Fibroblast of lung (primary cell): ENCODE measurements around the gene NLGN1. TPM values are rescaled to one million over a fixed set of nuclear protein-coding genes. Genes with fewer than 3 reads are reported as not detected.

Experiments
- DNase-seq, 2 donors: peaks; one replicate each; pipeline versions ENCODE4 v3.0.0 to v3.0.0-alpha.2; 2010; ENCODE audit warnings: low read depth in 2 of 2
- H2AFZ ChIP-seq: 2 replicates; pipeline ENCODE4 v1.5.1; 2012; ENCODE audit warnings: low read length, control low read depth, inconsistent platforms
- H3K27ac ChIP-seq: 2 replicates; pipeline ENCODE4 v1.5.1; 2011; ENCODE audit warnings: low read length, control low read depth; ENCODE audit not compliant: insufficient read depth
- H3K27me3 ChIP-seq: 2 replicates; pipeline ENCODE4 v1.5.1; 2011; ENCODE audit warnings: mild to moderate bottlenecking, low read length; ENCODE audit not compliant: control insufficient read depth, insufficient read depth
- H3K36me3 ChIP-seq: 2 replicates; pipeline ENCODE4 v1.5.1; 2011; ENCODE audit warnings: low read length; ENCODE audit not compliant: control insufficient read depth, insufficient read depth
- H3K4me1 ChIP-seq: 2 replicates; pipeline ENCODE4 v1.5.1; 2011; ENCODE audit warnings: low read length; ENCODE audit not compliant: control insufficient read depth, insufficient read depth; ENCODE audit errors: extremely low read depth
- H3K4me2 ChIP-seq: 2 replicates; pipeline ENCODE4 v1.5.1; 2011; ENCODE audit warnings: low read length, control low read depth; ENCODE audit not compliant: insufficient read depth; ENCODE audit errors: extremely low read depth
- H3K4me3 ChIP-seq, 4 experiments: fragments of 200-600 bp in 1 of 4; sonication (generic) in 1 of 4; replicated peaks in 1 of 4; 2 replicates each; pipeline ENCODE4 v1.5.1; 2011 to 2016; ENCODE audit warnings: low read length in 4 of 4, low read depth in 3 of 4, mild to moderate bottlenecking in 3 of 4, control low read depth in 2 of 4, inconsistent platforms in 1 of 4, mixed read lengths in 1 of 4; ENCODE audit not compliant: insufficient read depth in 1 of 4; ENCODE audit errors: control extremely low read depth in 1 of 4
- H3K79me2 ChIP-seq: 2 replicates; pipeline ENCODE4 v1.5.1; 2012; ENCODE audit warnings: mild to moderate bottlenecking, low read length, inconsistent platforms; ENCODE audit not compliant: control insufficient read depth, insufficient read depth
- H3K9ac ChIP-seq: 2 replicates; pipeline ENCODE4 v1.5.1; 2011; ENCODE audit warnings: mild to moderate bottlenecking, low read length, control low read depth; ENCODE audit not compliant: insufficient read depth
- H3K9me3 ChIP-seq: 2 replicates; pipeline ENCODE4 v1.5.1; 2012; ENCODE audit warnings: low read depth, low read length; ENCODE audit not compliant: control insufficient read depth, insufficient read depth
- H4K20me1 ChIP-seq: 2 replicates; pipeline ENCODE4 v1.5.1; 2011; ENCODE audit warnings: low read length; ENCODE audit not compliant: control insufficient read depth, insufficient read depth; ENCODE audit errors: extremely low read depth
- EZH2 ChIP-seq: IDR thresholded peaks from 2 replicates; pipeline ENCODE4 v1.5.1; 2012; ENCODE audit warnings: low read length, control low read depth, mild to moderate bottlenecking; ENCODE audit errors: missing control alignments
- polyA plus RNA-seq, 2 donors: library from polyadenylated mRNA; depleted of rRNA in 1 of 2; stranded (reverse) in 1 of 2; unstranded in 1 of 2; fragments of >200 nt; gene quantifications; 2 replicates each; pipeline ENCODE4 v1.2.1, GENCODE V29; 2011 to 2012; ENCODE audit warnings: missing spikeins in 1 of 2
- total RNA-seq: library from RNA; depleted of rRNA; stranded (reverse); fragments of >200 nt; gene quantifications from 2 replicates; pipeline ENCODE4 v1.2.1, GENCODE V29; 2014
- TF ChIP-seq, protein P1 (sequence below), 2 donors: IDR thresholded peaks in 1 of 2; conservative IDR thresholded peaks in 1 of 2; 1 replicate in 1 of 2; 2 replicates in 1 of 2; pipeline ENCODE4 v1.5.1; 2011 to 2012; ENCODE audit warnings: low read length in 2 of 2, control low read depth in 1 of 2, inconsistent platforms in 1 of 2, low read depth in 1 of 2, mild to moderate bottlenecking in 1 of 2

NLGN1 gene
- total and polyA plus RNA-seq, 2 donors (not counting 1 experiment from before 2014, with no cell fraction given), result 0.61 to 2.1 TPM

DNA sequence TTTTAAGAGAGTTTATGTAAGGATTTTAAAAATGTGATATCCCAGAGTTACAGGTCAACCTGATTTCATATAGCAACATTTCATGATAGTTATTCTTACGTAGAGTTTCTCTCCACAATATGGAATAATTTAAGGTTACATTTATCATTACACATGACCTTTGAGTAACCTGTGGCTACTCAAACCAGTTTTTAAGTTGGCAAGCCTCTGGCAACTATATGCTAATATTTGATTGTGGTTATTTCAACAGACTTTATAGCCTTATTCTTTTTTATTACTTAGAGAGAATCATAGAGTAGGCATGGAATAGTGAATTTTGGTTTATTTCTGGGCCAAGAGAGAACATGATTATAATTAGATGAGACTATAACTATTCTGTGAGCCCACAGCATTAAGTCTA lies 504.9 kb downstream of the NLGN1 start:
- no peaks in the 10 kb centered on the region for H3K9me3 ChIP-seq
- H3K9ac ChIP-seq, result no peak overlapping the region
- H3K27ac ChIP-seq, result no peak overlapping the region
- H3K27me3 ChIP-seq, result no peaks in the 10 kb centered on the region
- H3K4me2 ChIP-seq, result no peak overlapping the region
- no peak overlapping the region for H3K4me3 ChIP-seq
- DNase-seq, result no peak
- no peaks in the 10 kb centered on the region for H4K20me1 ChIP-seq
- no peaks in the 10 kb centered on the region for H3K79me2 ChIP-seq
- TF ChIP-seq, protein P1, sequence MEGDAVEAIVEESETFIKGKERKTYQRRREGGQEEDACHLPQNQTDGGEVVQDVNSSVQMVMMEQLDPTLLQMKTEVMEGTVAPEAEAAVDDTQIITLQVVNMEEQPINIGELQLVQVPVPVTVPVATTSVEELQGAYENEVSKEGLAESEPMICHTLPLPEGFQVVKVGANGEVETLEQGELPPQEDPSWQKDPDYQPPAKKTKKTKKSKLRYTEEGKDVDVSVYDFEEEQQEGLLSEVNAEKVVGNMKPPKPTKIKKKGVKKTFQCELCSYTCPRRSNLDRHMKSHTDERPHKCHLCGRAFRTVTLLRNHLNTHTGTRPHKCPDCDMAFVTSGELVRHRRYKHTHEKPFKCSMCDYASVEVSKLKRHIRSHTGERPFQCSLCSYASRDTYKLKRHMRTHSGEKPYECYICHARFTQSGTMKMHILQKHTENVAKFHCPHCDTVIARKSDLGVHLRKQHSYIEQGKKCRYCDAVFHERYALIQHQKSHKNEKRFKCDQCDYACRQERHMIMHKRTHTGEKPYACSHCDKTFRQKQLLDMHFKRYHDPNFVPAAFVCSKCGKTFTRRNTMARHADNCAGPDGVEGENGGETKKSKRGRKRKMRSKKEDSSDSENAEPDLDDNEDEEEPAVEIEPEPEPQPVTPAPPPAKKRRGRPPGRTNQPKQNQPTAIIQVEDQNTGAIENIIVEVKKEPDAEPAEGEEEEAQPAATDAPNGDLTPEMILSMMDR (conservative IDR thresholded peaks at IDR 0.05 in 1 of 2, IDR thresholded peaks at IDR 0.05 in 1 of 2; ENCODE audit: low read depth in 1 of 2, low read length in 2 of 2), result no peak
- no peak for TF ChIP-seq EZH2
- no peaks in the 10 kb centered on the region for H3K36me3 ChIP-seq
- H2AFZ ChIP-seq, result no peak overlapping the region
- no peaks in the 10 kb centered on the region for H3K4me1 ChIP-seq

- TF ChIP-seq, protein P1 (conservative IDR thresholded peaks at IDR 0.05 in 1 of 2, IDR thresholded peaks at IDR 0.05 in 1 of 2; ENCODE audit: low read depth in 1 of 2, low read length in 2 of 2), result no peak
- TF ChIP-seq EZH2, result no peak
- Histone ChIP-seq H2AFZ (no peak overlapping the region), H3K4me2 (no peak overlapping the region), H3K4me3 (no peak overlapping the region), H3K27ac (no peak overlapping the region), H3K4me1 (no peaks in the 10 kb centered on the region), H3K79me2 (no peaks in the 10 kb centered on the region), H3K9me3 (no peaks in the 10 kb centered on the region), H3K36me3 (no peaks in the 10 kb centered on the region), H3K9ac (no peak overlapping the region), H4K20me1 (no peaks in the 10 kb centered on the region), H3K27me3 (no peaks in the 10 kb centered on the region)
- DNase-seq, result peak in 1 of 2 donors; percentile 42
Observed at GRCh38 chr3:173902871-173903270, 505.3 kb downstream of the NLGN1 start.

- H3K4me1 ChIP-seq, result no peaks in the 10 kb centered on the region
- H3K4me2 ChIP-seq, result no peak overlapping the region
- H3K36me3 ChIP-seq, result no peaks in the 10 kb centered on the region
- no peak for DNase-seq
- no peak overlapping the region for H3K4me3 ChIP-seq
- no peaks in the 10 kb centered on the region for H3K79me2 ChIP-seq
- H2AFZ ChIP-seq, result no peak overlapping the region
- H3K27ac ChIP-seq, result no peak overlapping the region
- no peak overlapping the region for H3K9ac ChIP-seq
- no peak for TF ChIP-seq EZH2
- TF ChIP-seq, protein P1 (conservative IDR thresholded peaks at IDR 0.05 in 1 of 2, IDR thresholded peaks at IDR 0.05 in 1 of 2; ENCODE audit: low read depth in 1 of 2, low read length in 2 of 2), result no peak
- no peaks in the 10 kb centered on the region for H3K27me3 ChIP-seq
- H3K9me3 ChIP-seq, result no peaks in the 10 kb centered on the region
- H4K20me1 ChIP-seq, result no peaks in the 10 kb centered on the region
Observed at GRCh38 chr3:173905381-173905780, 507.8 kb downstream of the NLGN1 start.
